ENCODE results near the gene PPP1R13B. TPM values are rescaled to one million over a fixed set of nuclear protein-coding genes. Genes with fewer than 3 reads are reported as not detected.
"Not testable (repeated sequence)": the region's sequence is repeated elsewhere in the genome, so short reads cannot be mapped to it uniquely, and the experiment has no call there.

Gene PPP1R13B
- polyA plus RNA-seq, 5 donors: 50.3 to 72.7 (median 61.6) TPM

- DNase-seq: no peak
These were observed 45.0 kb downstream of the PPP1R13B start for GRCh38 chr14:103802356-103802755.

- DNase-seq: peak in 1 of 2 donors; percentile 8
These were observed 45.9 kb downstream of the PPP1R13B start for GRCh38 chr14:103801459-103801858.

- DNase-seq: not testable (repeated sequence)
These were observed 54.2 kb downstream of the PPP1R13B start for GRCh38 chr14:103793192-103793591.

GRCh38 chr14:103788086-103788485, 59.3 kb downstream of the PPP1R13B start:
- no peak for DNase-seq

- no peak for DNase-seq
These were observed 65.0 kb downstream of the PPP1R13B start for GRCh38 chr14:103782376-103782775.

GRCh38 chr14:103776319-103776718, 71.1 kb downstream of the PPP1R13B start:
- DNase-seq: not testable (repeated sequence)

- no peak for DNase-seq
These were observed 71.9 kb downstream of the PPP1R13B start for GRCh38 chr14:103775506-103775905.

GRCh38 chr14:103773521-103773920, 73.9 kb downstream of the PPP1R13B start:
- DNase-seq: no peak

GRCh38 chr14:103772078-103772712, 75.2 kb downstream of the PPP1R13B start:
- no peak for DNase-seq

- DNase-seq: no peak
These were observed 76.5 kb downstream of the PPP1R13B start for GRCh38 chr14:103770902-103771301.

- no peak for DNase-seq
These were observed 76.9 kb downstream of the PPP1R13B start for GRCh38 chr14:103770500-103770899.

- DNase-seq: no peak
These were observed 80.0 kb downstream of the PPP1R13B start for GRCh38 chr14:103767336-103767894.

- no peak for DNase-seq
These were observed 81.8 kb downstream of the PPP1R13B start for GRCh38 chr14:103765526-103765925.

GRCh38 chr14:103763730-103764488, 83.5 kb downstream of the PPP1R13B start:
- DNase-seq: no peak

GRCh38 chr14:103762541-103762940, 84.8 kb downstream of the PPP1R13B start:
- no peak for DNase-seq

GRCh38 chr14:103762036-103762435, 85.3 kb downstream of the PPP1R13B start:
- DNase-seq: no peak

GRCh38 chr14:103758059-103758776, 89.2 kb downstream of the PPP1R13B start:
- no peak for DNase-seq

GRCh38 chr14:103755060-103755459, 92.3 kb downstream of the PPP1R13B start:
- DNase-seq: no peak

GRCh38 chr14:103753774-103754173, 93.6 kb downstream of the PPP1R13B start:
- DNase-seq: no peak

- no peak for DNase-seq
These were observed 97.5 kb downstream of the PPP1R13B start for GRCh38 chr14:103749860-103750259.

GRCh38 chr14:103749452-103749851, 97.9 kb downstream of the PPP1R13B start:
- DNase-seq: no peak

GRCh38 chr14:103748534-103748857, 98.9 kb downstream of the PPP1R13B start:
- DNase-seq: no peak

GRCh38 chr14:103746701-103747100, 100.7 kb downstream of the PPP1R13B start:
- no peak for DNase-seq
